HG03439 (cell line): ENCODE results near the gene ADGRE1.
"Not testable (repeated sequence)": the region's sequence is repeated elsewhere in the genome, so short reads cannot be mapped to it uniquely, and the experiment has no call there.

ENCODE experiments used
- ATAC-seq: cut with Tn5 transposase; IDR thresholded peaks from one replicate; pipeline ENCODE4 v1.9.1; 2021; ENCODE audit warnings: mild to moderate bottlenecking, moderate library complexity; ENCODE audit not compliant: unreplicated experiment

The ADGRE1 gene

GRCh38 chr19:6887316-6887715, at the start of gene ADGRE1:
Gene ADGRE1 (plus strand): TSS chr19:6887579. CDS start chr19:6887609, 30 bp downstream.
- no peak for ATAC-seq

GRCh38 chr19:6838062-6838655, 49.2 kb upstream of the ADGRE1 start:
- no peak for ATAC-seq

GRCh38 chr19:6842871-6843607, 44.3 kb upstream of the ADGRE1 start:
- no peak for ATAC-seq

- no peak for ATAC-seq
Measured at GRCh38 chr19:6847828-6848200, 39.6 kb upstream of the ADGRE1 start.

GRCh38 chr19:6848986-6849385, 38.4 kb upstream of the ADGRE1 start:
- ATAC-seq, result no peak

GRCh38 chr19:6849876-6850275, 37.5 kb upstream of the ADGRE1 start:
- no peak for ATAC-seq

- ATAC-seq, result no peak
Measured at GRCh38 chr19:6851359-6851758, 36.0 kb upstream of the ADGRE1 start.

- no peak for ATAC-seq
Measured at GRCh38 chr19:6852001-6852400, 35.4 kb upstream of the ADGRE1 start.

GRCh38 chr19:6853868-6854267, 33.5 kb upstream of the ADGRE1 start:
- no peak for ATAC-seq

GRCh38 chr19:6854758-6855157, 32.6 kb upstream of the ADGRE1 start:
- ATAC-seq, result no peak

GRCh38 chr19:6856749-6857372, 30.5 kb upstream of the ADGRE1 start:
- ATAC-seq, result no peak

- ATAC-seq, result no peak
Measured at GRCh38 chr19:6861683-6862286, 25.6 kb upstream of the ADGRE1 start.

GRCh38 chr19:6862673-6863078, 24.7 kb upstream of the ADGRE1 start:
- no peak for ATAC-seq

GRCh38 chr19:6864325-6864940, 22.9 kb upstream of the ADGRE1 start:
- no peak for ATAC-seq

GRCh38 chr19:6865849-6866248, 21.5 kb upstream of the ADGRE1 start:
- ATAC-seq, result no peak

GRCh38 chr19:6866741-6867151, 20.6 kb upstream of the ADGRE1 start:
- no peak for ATAC-seq

- ATAC-seq, result no peak
Measured at GRCh38 chr19:6868351-6868750, 19.0 kb upstream of the ADGRE1 start.

- ATAC-seq, result not testable (repeated sequence)
Measured at GRCh38 chr19:6869151-6869882, 18.1 kb upstream of the ADGRE1 start.

- no peak for ATAC-seq
Measured at GRCh38 chr19:6873708-6874431, 13.5 kb upstream of the ADGRE1 start.

- no peak for ATAC-seq
Measured at GRCh38 chr19:6875218-6875617, 12.2 kb upstream of the ADGRE1 start.
